Measurements from ENCODE around the gene SBK1. TPM values are rescaled to one million over a fixed set of nuclear protein-coding genes. Genes with fewer than 3 reads are reported as not detected.
A peak's percentile ranks its signal among the peaks of the same experiment; 100 is the strongest.

Gene SBK1
- total RNA-seq, 6 donors from 2014 or later = 1.1 to 4.2 (median 2.1) TPM

GRCh38 chr16:28273511-28273910 lies 18.8 kb upstream of the SBK1 start:
- H3K27me3 ChIP-seq = peaks cover 0 to 4% (median 0%) of the 10 kb centered on the region in 4 donors
- ATAC-seq (ENCODE audit: low FRiP score in 2 of 2) (no peak), DNase-seq (no peak)
- H3K36me3 ChIP-seq = no peaks in the 10 kb centered on the region
- peaks cover 5 to 11% (median 10%) of the 10 kb centered on the region in 4 donors for H3K4me1 ChIP-seq
- WGBS, 2 donors = 75 to 83% methylated on average over 4 of the region's 4 CpGs
- H3K9me3 ChIP-seq = peaks cover 0 to 6% (median 0%) of the 10 kb centered on the region in 4 donors
- H3K4me3 ChIP-seq = no peak overlapping the region
- no peak overlapping the region for H3K27ac ChIP-seq
- no peak for TF ChIP-seq POLR2A (IDR thresholded peaks at IDR 0.05)
- no peak for TF ChIP-seq CTCF (IDR thresholded peaks at IDR 0.05)
- no peak for TF ChIP-seq POLR2AphosphoS5 (IDR thresholded peaks at IDR 0.05)
- no peak for TF ChIP-seq EP300 (IDR thresholded peaks at IDR 0.05)

- Histone ChIP-seq H3K36me3 (no peaks in the 10 kb centered on the region), H3K4me3 (no peak overlapping the region), H3K27me3 (peaks cover 0 to 4% (median 0%) of the 10 kb centered on the region in 4 donors), H3K27ac (no peak overlapping the region), H3K9me3 (peaks cover 0 to 6% (median 0%) of the 10 kb centered on the region in 4 donors), H3K4me1 (peaks cover 5 to 11% (median 10%) of the 10 kb centered on the region in 4 donors)
- ATAC-seq (ENCODE audit: low FRiP score in 2 of 2) = no peak
- no peak for DNase-seq
- WGBS, 2 donors = 67 to 69% methylated on average over 5 of the region's 5 CpGs
- TF ChIP-seq POLR2AphosphoS5 (IDR thresholded peaks at IDR 0.05) (no peak), CTCF (IDR thresholded peaks at IDR 0.05) (no peak), POLR2A (IDR thresholded peaks at IDR 0.05) (no peak), EP300 (IDR thresholded peaks at IDR 0.05) (no peak)
Observed at GRCh38 chr16:28274676-28275075, 17.6 kb upstream of the SBK1 start.

GRCh38 chr16:28276301-28276700 lies 16.0 kb upstream of the SBK1 start:
- Histone ChIP-seq H3K4me3 (no peak overlapping the region), H3K9me3 (peaks cover 0 to 2% (median 0%) of the 10 kb centered on the region in 4 donors), H3K27me3 (peaks cover 0 to 4% (median 0%) of the 10 kb centered on the region in 4 donors), H3K36me3 (no peaks in the 10 kb centered on the region), H3K4me1 (peaks cover 5 to 11% (median 10%) of the 10 kb centered on the region in 4 donors), H3K27ac (no peak overlapping the region)
- TF ChIP-seq EP300 (IDR thresholded peaks at IDR 0.05) (no peak), CTCF (IDR thresholded peaks at IDR 0.05) (no peak), POLR2AphosphoS5 (IDR thresholded peaks at IDR 0.05) (no peak), POLR2A (IDR thresholded peaks at IDR 0.05) (no peak)
- 66 to 80% methylated on average over 10 to 11 of the region's 11 CpGs for WGBS, 2 donors
- ATAC-seq (ENCODE audit: low FRiP score in 2 of 2) (no peak), DNase-seq (no peak)

GRCh38 chr16:28277537-28278388 lies 14.6 kb upstream of the SBK1 start:
- Histone ChIP-seq H3K4me3 (peak overlapping the region in 3 of 4 donors; percentile 28 to 43 (median 40)), H3K4me1 (peaks cover 5 to 11% (median 10%) of the 10 kb centered on the region in 4 donors), H3K36me3 (no peaks in the 10 kb centered on the region), H3K9me3 (no peaks in the 10 kb centered on the region), H3K27me3 (peaks cover 0 to 4% (median 0%) of the 10 kb centered on the region in 4 donors), H3K27ac (no peak overlapping the region)
- DNase-seq (peak; percentile 92 to 94), ATAC-seq (ENCODE audit: low FRiP score in 2 of 2) (peak; percentile 92 to 97)
- 4 to 11% methylated on average over 8 to 43 of the region's 44 CpGs for WGBS, 2 donors
- TF ChIP-seq EP300 (IDR thresholded peaks at IDR 0.05) (no peak), CTCF (IDR thresholded peaks at IDR 0.05) (peak; percentile 91 to 98 (median 96))

Data from upper lobe of left lung (tissue), 6 donors.